Endothelial cell of umbilical vein (primary cell): ENCODE results near the gene DYNLRB2. TPM values are rescaled to one million over a fixed set of nuclear protein-coding genes. Genes with fewer than 3 reads are reported as not detected.

Experiments
- BruUV-seq: library from RNA; stranded (reverse); fragments of 400-500 nt; replicated peaks from 2 replicates; lab custom pipeline; 2021; lab: Mats Ljungman, UMichigan
- CTCF ChIA-PET: fragments of 300-600, 350-600 bp; sonication (Branson Sonifier 250); formaldehyde crosslinking; loops from one replicate; lab custom pipeline; 2021; ENCODE audit warnings: antibody characterized with exemption, inconsistent platforms; lab: Charles Lee
- POLR2A ChIA-PET: fragments of 300-600, 350-600 bp; sonication (Branson Sonifier 250); formaldehyde crosslinking; loops from one replicate; lab custom pipeline; 2021; ENCODE audit warnings: antibody characterized with exemption, inconsistent platforms; lab: Charles Lee
- DNase-seq: peaks from one replicate; pipeline ENCODE4 v3.0.0-alpha.2; 2011; ENCODE audit warnings: low read depth, low spot score
- FAIRE-seq: peaks from 2 replicates; lab custom pipeline; 2011; peaks lifted over from hg19 to GRCh38; lab: Jason Lieb, UNC
- H2AFZ ChIP-seq: 2 replicates; pipeline ENCODE4 v1.6.0; 2012; ENCODE audit warnings: low read depth, low read length, control low read depth, inconsistent platforms
- H3K27ac ChIP-seq: 2 replicates; pipeline ENCODE4 v1.5.1; 2011; ENCODE audit warnings: low read depth, mild to moderate bottlenecking, control low read depth, low read length, moderate library complexity; ENCODE audit not compliant: insufficient read depth
- H3K27me3 ChIP-seq, 2 experiments: 2 replicates each; pipeline versions ENCODE4 v1.6.0 to v1.6.1; 2011; ENCODE audit warnings: low read length in 2 of 2, mixed read lengths in 1 of 2; ENCODE audit not compliant: control insufficient read depth in 2 of 2, insufficient read depth in 2 of 2
- H3K36me3 ChIP-seq, 2 experiments: 2 replicates in 1 of 2; 3 replicates in 1 of 2; pipeline ENCODE4 v1.5.1; 2011; ENCODE audit warnings: low read length in 2 of 2, mild to moderate bottlenecking in 1 of 2, moderate library complexity in 1 of 2; ENCODE audit not compliant: control insufficient read depth in 2 of 2, insufficient read depth in 2 of 2; ENCODE audit errors: extremely low read depth in 1 of 2
- H3K4me1 ChIP-seq: 3 replicates; pipeline ENCODE4 v1.5.1; 2011; ENCODE audit warnings: mild to moderate bottlenecking, low read length; ENCODE audit not compliant: control insufficient read depth, insufficient read depth; ENCODE audit errors: extremely low read depth
- H3K4me2 ChIP-seq: 2 replicates; pipeline ENCODE4 v1.6.1; 2011; ENCODE audit warnings: low read length, control low read depth, mixed read lengths; ENCODE audit not compliant: insufficient read depth
- H3K4me3 ChIP-seq, 3 experiments: fragments of 200-600 bp in 1 of 3; sonication (generic), shearing (Covaris generic) in 1 of 3; replicated peaks in 1 of 3; 2 replicates each; pipeline ENCODE4 v1.5.1; 2011 to 2016; ENCODE audit warnings: control low read depth in 3 of 3, low read length in 3 of 3, mild to moderate bottlenecking in 2 of 3, inconsistent platforms in 1 of 3, low read depth in 1 of 3, moderate library complexity in 1 of 3; ENCODE audit not compliant: insufficient read depth in 1 of 3
- H3K79me2 ChIP-seq: 2 replicates; pipeline ENCODE4 v1.6.0; 2012; ENCODE audit warnings: low read length, inconsistent platforms; ENCODE audit not compliant: control insufficient read depth, insufficient read depth
- H3K9ac ChIP-seq: replicated peaks from 2 replicates; pipeline ENCODE3; 2011; ENCODE audit warnings: low read length, control low read depth; ENCODE audit not compliant: insufficient read depth; ENCODE audit errors: extremely low read depth
- H3K9me1 ChIP-seq: replicated peaks from 3 replicates; pipeline ENCODE4 v1.6.0; 2011; ENCODE audit warnings: mild to moderate bottlenecking, low read length; ENCODE audit not compliant: control insufficient read depth, insufficient read depth; ENCODE audit errors: extremely low read depth
- H3K9me3 ChIP-seq: replicated peaks from 2 replicates; pipeline ENCODE4 v1.5.1; 2012; ENCODE audit warnings: low read length, inconsistent platforms; ENCODE audit not compliant: control insufficient read depth, insufficient read depth
- H4K20me1 ChIP-seq: replicated peaks from 2 replicates; pipeline ENCODE3; 2011; ENCODE audit warnings: mild to moderate bottlenecking, low read length; ENCODE audit not compliant: control insufficient read depth, insufficient read depth; ENCODE audit errors: extremely low read depth
- EZH2 ChIP-seq: IDR thresholded peaks from 2 replicates; pipeline ENCODE4 v1.6.1; 2012; ENCODE audit warnings: borderline replicate concordance, low read depth, mild to moderate bottlenecking, moderate library complexity, low read length, inconsistent platforms; ENCODE audit not compliant: severe bottlenecking
- FOS ChIP-seq: IDR thresholded peaks from 2 replicates; pipeline ENCODE4 v1.6.1; 2011; ENCODE audit warnings: mild to moderate bottlenecking, low read length, moderate library complexity, borderline replicate concordance; ENCODE audit not compliant: insufficient read depth
- GATA2 ChIP-seq: IDR thresholded peaks from 2 replicates; pipeline ENCODE4 v1.7.0; 2011; ENCODE audit warnings: low read depth, mild to moderate bottlenecking, moderate library complexity, mixed read lengths, low read length; ENCODE audit not compliant: insufficient read length, insufficient read depth
- JUN ChIP-seq: IDR thresholded peaks from 2 replicates; pipeline ENCODE4 v1.6.1; 2011; ENCODE audit warnings: borderline replicate concordance, low read depth; ENCODE audit not compliant: insufficient read length, insufficient read depth
- MAX ChIP-seq: IDR thresholded peaks from 2 replicates; pipeline ENCODE4 v1.6.1; 2011; ENCODE audit not compliant: insufficient read depth, insufficient read length
- MYC ChIP-seq: IDR thresholded peaks from one replicate; pipeline ENCODE4 v1.6.1; 2011; ENCODE audit warnings: mild to moderate bottlenecking, low read depth, low read length
- POLR2A ChIP-seq: IDR thresholded peaks from 2 replicates; pipeline ENCODE4 v1.6.1; 2012; ENCODE audit warnings: low read depth, mild to moderate bottlenecking, control low read depth, low read length
- POLR2AphosphoS5 ChIP-seq: IDR thresholded peaks from 2 replicates; pipeline ENCODE4 v1.6.1; 2012; ENCODE audit warnings: low read depth, mild to moderate bottlenecking, control low read depth, low read length, moderate library complexity; ENCODE audit not compliant: insufficient read depth
- dilution Hi-C: fragments of 300-500 bp; cut with MboI; formaldehyde crosslinking; loops from one replicate; pipeline ENCODE4 v1.15.0; 2019; ENCODE audit warnings: low sequenced_read_pairs; ENCODE audit not compliant: extremely low pct_ligation_motif_present
- intact Hi-C: fragments of 100-400 bp; cut with micrococcal nuclease; formaldehyde crosslinking; loops from one replicate; pipeline ENCODE4 v1.10.0; 2022
- polyA plus RNA-seq, 4 experiments: library from polyadenylated mRNA; depleted of rRNA in 3 of 4; stranded (reverse) in 3 of 4; unstranded in 1 of 4; fragments of >200 nt; gene quantifications; 2 replicates each; pipeline versions ENCODE4 v1.2.1 to v1.2.3, GENCODE V29; 2011 to 2012; ENCODE audit warnings: missing spikeins in 1 of 4
- total RNA-seq: library from RNA; stranded (reverse); gene quantifications from 2 replicates; pipeline ENCODE4 v1.2.3, GENCODE V29; 2021
- TF ChIP-seq, protein P1 (sequence below), 2 donors: IDR thresholded peaks; 1 replicate in 1 of 2; 2 replicates in 1 of 2; pipeline ENCODE4 v1.5.1; 2011; ENCODE audit warnings: low read length in 2 of 2, mild to moderate bottlenecking in 2 of 2, moderate library complexity in 2 of 2, control low read depth in 1 of 2, inconsistent platforms in 1 of 2, low read depth in 1 of 2; ENCODE audit not compliant: insufficient read depth in 1 of 2; ENCODE audit errors: extremely low read depth in 1 of 2

DYNLRB2 gene
- total and polyA plus RNA-seq, 2 donors (not counting 3 experiments of a cell fraction or from before 2014, with no cell fraction given): not detected

- intact Hi-C loops (no loop called here), dilution Hi-C loops (no loop called here)
- H4K20me1 ChIP-seq: no peaks in the 10 kb centered on the region
- DNase-seq: no peak
- H3K79me2 ChIP-seq: no peaks in the 10 kb centered on the region
- no peaks in the 10 kb centered on the region for H3K36me3 ChIP-seq
- H3K9me3 ChIP-seq: no peaks in the 10 kb centered on the region
- no peaks in the 10 kb centered on the region for H3K4me1 ChIP-seq
- H3K27me3 ChIP-seq: peaks cover 5 to 8% of the 10 kb centered on the region in 2 experiments
- ChIA-PET CTCF (no interaction called here), POLR2A (no interaction called here)
- no peak for TF ChIP-seq POLR2AphosphoS5
- no peak for TF ChIP-seq MYC
- no peak for TF ChIP-seq POLR2A
- TF ChIP-seq MAX: no peak
- no peak for TF ChIP-seq JUN
- TF ChIP-seq FOS: no peak
- TF ChIP-seq GATA2: no peak
- TF ChIP-seq, protein P1, sequence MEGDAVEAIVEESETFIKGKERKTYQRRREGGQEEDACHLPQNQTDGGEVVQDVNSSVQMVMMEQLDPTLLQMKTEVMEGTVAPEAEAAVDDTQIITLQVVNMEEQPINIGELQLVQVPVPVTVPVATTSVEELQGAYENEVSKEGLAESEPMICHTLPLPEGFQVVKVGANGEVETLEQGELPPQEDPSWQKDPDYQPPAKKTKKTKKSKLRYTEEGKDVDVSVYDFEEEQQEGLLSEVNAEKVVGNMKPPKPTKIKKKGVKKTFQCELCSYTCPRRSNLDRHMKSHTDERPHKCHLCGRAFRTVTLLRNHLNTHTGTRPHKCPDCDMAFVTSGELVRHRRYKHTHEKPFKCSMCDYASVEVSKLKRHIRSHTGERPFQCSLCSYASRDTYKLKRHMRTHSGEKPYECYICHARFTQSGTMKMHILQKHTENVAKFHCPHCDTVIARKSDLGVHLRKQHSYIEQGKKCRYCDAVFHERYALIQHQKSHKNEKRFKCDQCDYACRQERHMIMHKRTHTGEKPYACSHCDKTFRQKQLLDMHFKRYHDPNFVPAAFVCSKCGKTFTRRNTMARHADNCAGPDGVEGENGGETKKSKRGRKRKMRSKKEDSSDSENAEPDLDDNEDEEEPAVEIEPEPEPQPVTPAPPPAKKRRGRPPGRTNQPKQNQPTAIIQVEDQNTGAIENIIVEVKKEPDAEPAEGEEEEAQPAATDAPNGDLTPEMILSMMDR (IDR thresholded peaks at IDR 0.05; ENCODE audit: extremely low read depth in 1 of 2, insufficient read depth in 1 of 2, low read depth in 1 of 2, low read length in 2 of 2): no peak
- TF ChIP-seq EZH2: no peak
- H3K4me2 ChIP-seq: no peak overlapping the region
- BruUV-seq: no TSS peak
- H3K27ac ChIP-seq: no peak overlapping the region
- H3K4me3 ChIP-seq: no peak overlapping the region
- FAIRE-seq: no peak
- no peak overlapping the region for H3K9ac ChIP-seq
- H3K9me1 ChIP-seq: no peaks in the 10 kb centered on the region
- no peak overlapping the region for H2AFZ ChIP-seq
These were observed 16.2 kb downstream of the DYNLRB2 start for GRCh38 chr16:80557037-80557436.
